Tibial nerve (tissue), 4 donors: ENCODE measurements around the gene EPS8L3.

Experiments used
- CTCF ChIP-seq, 5 experiments: fragments of 200-600 bp in 3 of 5; fragments of 450-650 bp in 2 of 5; sonication (generic) in 3 of 5; IDR thresholded peaks; one replicate each; pipeline ENCODE4 v1.5.1; 2016 to 2019; ENCODE audit warnings: antibody characterized with exemption in 5 of 5, mild to moderate bottlenecking in 3 of 5, moderate library complexity in 2 of 5
- EP300 ChIP-seq, 2 donors: sonication (generic); formaldehyde crosslinking; IDR thresholded peaks; one replicate each; pipeline ENCODE4 v1.6.1; 2017; ENCODE audit warnings: antibody characterized with exemption in 2 of 2, mild to moderate bottlenecking in 1 of 2
- POLR2A ChIP-seq, 2 donors: fragments of 450-650 bp; IDR thresholded peaks; one replicate each; pipeline ENCODE4 v1.6.1; 2017; ENCODE audit warnings: antibody characterized with exemption in 2 of 2, mild to moderate bottlenecking in 2 of 2, moderate library complexity in 2 of 2

GRCh38 chr1:109718495-109718894, 45.2 kb downstream of the EPS8L3 start:
- TF ChIP-seq EP300 (IDR thresholded peaks at IDR 0.05) (no peak), CTCF (IDR thresholded peaks at IDR 0.05) (no peak), POLR2A (IDR thresholded peaks at IDR 0.05) (no peak)
